Measurements from ENCODE around the gene RXFP4. TPM values are rescaled to one million over a fixed set of nuclear protein-coding genes. Genes with fewer than 3 reads are reported as not detected.

The RXFP4 gene
- total and polyA plus RNA-seq, 9 of the 15 experiments (the other 6 are each of a cell fraction or from before 2014, with no cell fraction given) = 0.64 TPM; not detected in 8

DNA sequence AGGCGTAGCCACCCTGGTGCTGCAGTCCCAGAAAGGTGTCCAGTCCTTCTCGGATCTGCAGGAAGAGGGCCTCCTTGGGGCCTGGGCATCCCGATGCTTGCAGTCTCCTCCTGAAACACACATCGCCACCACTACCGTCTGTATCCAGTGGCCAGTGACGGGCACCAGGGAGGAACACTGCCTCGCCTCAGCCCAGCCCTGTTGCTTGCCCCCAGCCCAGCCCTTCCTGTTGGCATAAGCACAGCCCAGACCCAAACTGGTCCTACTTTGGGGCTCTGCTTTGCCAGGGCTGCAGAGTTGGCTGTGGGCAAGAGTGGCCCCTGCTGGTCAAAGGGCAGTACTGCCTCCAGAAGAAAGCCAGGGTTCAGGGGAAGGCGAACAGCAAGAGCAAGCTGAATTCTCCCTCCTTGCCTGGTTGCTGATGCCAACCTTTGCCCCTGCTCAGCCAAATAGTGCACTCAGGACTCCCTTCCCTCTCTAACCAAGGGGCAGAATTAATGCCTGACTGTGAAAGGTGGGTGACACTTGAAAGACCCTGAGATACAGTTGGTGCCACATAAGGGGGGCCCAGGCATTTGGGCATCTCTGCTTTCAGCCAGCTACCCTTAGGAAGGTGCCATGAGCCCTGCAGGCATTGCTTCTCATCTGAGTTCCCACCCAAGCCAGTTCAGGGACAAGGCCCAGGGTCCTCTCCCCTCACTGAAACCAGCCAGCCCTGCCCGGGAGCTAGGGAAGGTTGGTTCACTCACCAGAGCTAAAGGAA, 48.0 kb downstream of the RXFP4 start (continued):
- peak; percentile 91 for TF ChIP-seq REST (IDR thresholded peaks at IDR 0.05; ENCODE audit: borderline replicate concordance)
- no peak for TF ChIP-seq REST (CRISPR knock-in tag; IDR thresholded peaks at IDR 0.05; ENCODE audit: low read depth)
- no peak for TF ChIP-seq FOXA1 (IDR thresholded peaks at IDR 0.05; ENCODE audit: borderline replicate concordance)
- no peak for TF ChIP-seq SMARCB1 (IDR thresholded peaks at IDR 0.05; ENCODE audit: insufficient read length, low read depth)
- no peak for TF ChIP-seq CBX2 (IDR thresholded peaks at IDR 0.05; ENCODE audit: insufficient read depth, low read length, poor library complexity, severe bottlenecking)
- no peak for TF ChIP-seq TAF9B (IDR thresholded peaks at IDR 0.05; ENCODE audit: partially characterized antibody)
- TF ChIP-seq, protein P1, sequence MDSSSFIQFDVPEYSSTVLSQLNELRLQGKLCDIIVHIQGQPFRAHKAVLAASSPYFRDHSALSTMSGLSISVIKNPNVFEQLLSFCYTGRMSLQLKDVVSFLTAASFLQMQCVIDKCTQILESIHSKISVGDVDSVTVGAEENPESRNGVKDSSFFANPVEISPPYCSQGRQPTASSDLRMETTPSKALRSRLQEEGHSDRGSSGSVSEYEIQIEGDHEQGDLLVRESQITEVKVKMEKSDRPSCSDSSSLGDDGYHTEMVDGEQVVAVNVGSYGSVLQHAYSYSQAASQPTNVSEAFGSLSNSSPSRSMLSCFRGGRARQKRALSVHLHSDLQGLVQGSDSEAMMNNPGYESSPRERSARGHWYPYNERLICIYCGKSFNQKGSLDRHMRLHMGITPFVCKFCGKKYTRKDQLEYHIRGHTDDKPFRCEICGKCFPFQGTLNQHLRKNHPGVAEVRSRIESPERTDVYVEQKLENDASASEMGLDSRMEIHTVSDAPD (CRISPR knock-in tag; IDR thresholded peaks at IDR 0.05) = no peak
- peak; percentile 64; the same call in 1 of the 2 replicates for TF ChIP-seq ZC3H4 (CRISPR knock-in tag; IDR thresholded peaks at IDR 0.05; ENCODE audit: borderline replicate concordance)
- no peak for TF ChIP-seq TAF7 (tag; IDR thresholded peaks at IDR 0.05)
- TF ChIP-seq ZBED1 (IDR thresholded peaks at IDR 0.05) = no peak
- no peak for TF ChIP-seq ZNF3 (CRISPR knock-in tag; IDR thresholded peaks at IDR 0.05)
- TF ChIP-seq ZNF311 (CRISPR knock-in tag; IDR thresholded peaks at IDR 0.05) = no peak
- TF ChIP-seq ZFX (CRISPR knock-in tag; IDR thresholded peaks at IDR 0.05) = no peak
- TF ChIP-seq, protein P2, sequence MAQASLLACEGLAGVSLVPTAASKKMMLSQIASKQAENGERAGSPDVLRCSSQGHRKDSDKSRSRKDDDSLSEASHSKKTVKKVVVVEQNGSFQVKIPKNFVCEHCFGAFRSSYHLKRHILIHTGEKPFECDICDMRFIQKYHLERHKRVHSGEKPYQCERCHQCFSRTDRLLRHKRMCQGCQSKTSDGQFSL (CRISPR knock-in tag; IDR thresholded peaks at IDR 0.05) = no peak
- TF ChIP-seq, protein P2 (tag; IDR thresholded peaks at IDR 0.05) = no peak
- TF ChIP-seq ILK (tag; IDR thresholded peaks at IDR 0.05; ENCODE audit: borderline replicate concordance, low read depth) = no peak
- no peak for TF ChIP-seq PRPF4 (IDR thresholded peaks at IDR 0.05; ENCODE audit: insufficient read depth, low read depth, low read length, poor library complexity, severe bottlenecking)
